Smooth muscle cell (in vitro differentiated cells): ENCODE results near the gene ANG. TPM values are rescaled to one million over a fixed set of nuclear protein-coding genes. Genes with fewer than 3 reads are reported as not detected.

Experiments
- DNase-seq: peaks from one replicate; lab custom pipeline; 2025; ENCODE audit not compliant: unreplicated experiment; lab: John Stamatoyannopoulos, UW
- H2AFZ ChIP-seq: fragments of 200-600 bp; sonication (generic); 2 replicates; pipeline ENCODE4 v1.6.0; 2016; ENCODE audit warnings: antibody characterized with exemption, low read depth, mild to moderate bottlenecking
- H3F3A ChIP-seq: fragments of 200-600 bp; sonication (generic); 2 replicates; pipeline ENCODE4 v1.6.0; 2017; ENCODE audit warnings: antibody characterized with exemption, low read depth
- H3K27ac ChIP-seq: fragments of 200-600 bp; sonication (generic); 2 replicates; pipeline ENCODE4 v1.5.1; 2016; ENCODE audit warnings: low read depth, mild to moderate bottlenecking
- H3K27me3 ChIP-seq: fragments of 200-600 bp; sonication (generic); 2 replicates; pipeline ENCODE4 v1.6.1; 2016; ENCODE audit warnings: low read depth, mild to moderate bottlenecking
- H3K36me3 ChIP-seq: fragments of 200-600 bp; sonication (generic); 2 replicates; pipeline ENCODE4 v1.5.1; 2016; ENCODE audit warnings: low read depth
- H3K4me1 ChIP-seq: fragments of 200-600 bp; sonication (generic); 2 replicates; pipeline ENCODE4 v1.5.1; 2016; ENCODE audit warnings: low read depth
- H3K4me2 ChIP-seq: fragments of 200-600 bp; sonication (generic); 2 replicates; pipeline ENCODE4 v1.6.0; 2016; ENCODE audit warnings: mild to moderate bottlenecking
- H3K4me3 ChIP-seq: fragments of 200-600 bp; sonication (generic); 2 replicates; pipeline ENCODE4 v1.5.1; 2016; ENCODE audit warnings: mild to moderate bottlenecking
- H3K79me2 ChIP-seq: fragments of 200-600 bp; sonication (generic); 2 replicates; pipeline ENCODE4 v1.6.0; 2016; ENCODE audit warnings: low read depth, mild to moderate bottlenecking
- H3K9ac ChIP-seq: fragments of 200-600 bp; sonication (generic); 2 replicates; pipeline ENCODE4 v1.6.0; 2016; ENCODE audit warnings: low read depth
- H3K9me3 ChIP-seq: fragments of 200-600 bp; sonication (generic); replicated peaks from 2 replicates; pipeline ENCODE4 v1.5.1; 2016; ENCODE audit warnings: low read depth
- H4K20me1 ChIP-seq: fragments of 200-600 bp; sonication (generic); 2 replicates; pipeline ENCODE4 v1.6.0; 2016; ENCODE audit warnings: low read depth
- CTCF ChIP-seq: fragments of 200-600 bp; sonication (generic); IDR thresholded peaks from 2 replicates; pipeline ENCODE4 v1.5.1; 2017; ENCODE audit warnings: borderline replicate concordance, mild to moderate bottlenecking, antibody characterized with exemption; ENCODE audit not compliant: insufficient read depth, poor library complexity, severe bottlenecking
- WGBS: methylation state at CpG from one replicate; pipeline ENCODE4 v1.1.7; 2016; ENCODE audit warnings: low lambda C conversion rate; 5-methylcytosine and 5-hydroxymethylcytosine counted together
- polyA plus RNA-seq: library from polyadenylated mRNA; unstranded; fragments of >200 nt; fragmentation: Nextera tagmentation; extraction: Ambion mirVana; gene quantifications from 2 replicates; pipeline ENCODE4 v1.2.1, GENCODE V29; 2016
- total RNA-seq: library from RNA; depleted of rRNA; stranded (reverse); fragments of >200 nt; gene quantifications from 2 replicates; pipeline ENCODE4 v1.2.3, GENCODE V29; 2014

Gene ANG
- total and polyA plus RNA-seq, 2 experiments from 2014 or later: 7.1 to 19.5 TPM

GRCh38 chr14:20692116-20692751 lies 3.7 kb downstream of the ANG start:
- TF ChIP-seq CTCF: no peak
- no peaks in the 10 kb centered on the region for H3K9me3 ChIP-seq
- H3K79me2 ChIP-seq: no peaks in the 10 kb centered on the region
- no peak overlapping the region for H3K27ac ChIP-seq
- no peaks in the 10 kb centered on the region for H3K36me3 ChIP-seq
- H3K4me1 ChIP-seq: no peaks in the 10 kb centered on the region
- H2AFZ ChIP-seq: no peak overlapping the region
- DNase-seq: no peak
- H3K9ac ChIP-seq: no peak overlapping the region
- WGBS: 57% methylated on average over 7 of the region's 7 CpGs
- H3K4me3 ChIP-seq: no peak overlapping the region
- no peaks in the 10 kb centered on the region for H3F3A ChIP-seq
- H3K27me3 ChIP-seq: no peaks in the 10 kb centered on the region
- H4K20me1 ChIP-seq: peaks cover 3% of the 10 kb centered on the region
- H3K4me2 ChIP-seq: no peak overlapping the region

GRCh38 chr14:20696764-20697163 lies 8.2 kb downstream of the ANG start:
- no peak for TF ChIP-seq CTCF

GRCh38 chr14:20697273-20698017 lies 8.9 kb downstream of the ANG start:
- no peak overlapping the region for H3K27ac ChIP-seq
- WGBS: 38% methylated on average over 6 of the region's 6 CpGs
- no peak overlapping the region for H2AFZ ChIP-seq
- no peaks in the 10 kb centered on the region for H3K36me3 ChIP-seq
- DNase-seq: no peak
- no peaks in the 10 kb centered on the region for H3K27me3 ChIP-seq
- H3K79me2 ChIP-seq: no peaks in the 10 kb centered on the region
- no peak overlapping the region for H3K4me2 ChIP-seq
- H3K4me3 ChIP-seq: no peak overlapping the region
- H3K9me3 ChIP-seq: no peaks in the 10 kb centered on the region
- peak; percentile 79 for TF ChIP-seq CTCF
- H3K4me1 ChIP-seq: no peaks in the 10 kb centered on the region
- no peaks in the 10 kb centered on the region for H4K20me1 ChIP-seq
- H3K9ac ChIP-seq: no peak overlapping the region
- H3F3A ChIP-seq: no peaks in the 10 kb centered on the region

More at GRCh38 chr14:20696764-20697163, 8.2 kb downstream of the ANG start:
- no peak overlapping the region for H2AFZ ChIP-seq
- DNase-seq: no peak
- no peaks in the 10 kb centered on the region for H3K9me3 ChIP-seq
- H3K4me1 ChIP-seq: no peaks in the 10 kb centered on the region
- H3K36me3 ChIP-seq: no peaks in the 10 kb centered on the region
- H3K27me3 ChIP-seq: no peaks in the 10 kb centered on the region
- no peak overlapping the region for H3K4me3 ChIP-seq
- no peaks in the 10 kb centered on the region for H3K79me2 ChIP-seq
- H3K27ac ChIP-seq: no peak overlapping the region
- no peaks in the 10 kb centered on the region for H4K20me1 ChIP-seq
- 94% methylated on average over 5 of the region's 5 CpGs for WGBS
- no peak overlapping the region for H3K4me2 ChIP-seq
- H3F3A ChIP-seq: no peaks in the 10 kb centered on the region
- H3K9ac ChIP-seq: no peak overlapping the region

GRCh38 chr14:20698018-20698329 lies 9.4 kb downstream of the ANG start:
- no peak overlapping the region for H3K9ac ChIP-seq
- H2AFZ ChIP-seq: no peak overlapping the region
- H3K4me1 ChIP-seq: no peaks in the 10 kb centered on the region
- no peaks in the 10 kb centered on the region for H3K9me3 ChIP-seq
- H3F3A ChIP-seq: no peaks in the 10 kb centered on the region
- H3K27me3 ChIP-seq: no peaks in the 10 kb centered on the region
- H3K27ac ChIP-seq: no peak overlapping the region
- H3K4me2 ChIP-seq: no peak overlapping the region
- H3K36me3 ChIP-seq: no peaks in the 10 kb centered on the region
- H3K79me2 ChIP-seq: no peaks in the 10 kb centered on the region
- DNase-seq: no peak
- TF ChIP-seq CTCF: no peak
- H3K4me3 ChIP-seq: no peak overlapping the region
- no peaks in the 10 kb centered on the region for H4K20me1 ChIP-seq
